LNCAP (cell line): Measurements from ENCODE around the gene ARSJ.

Source experiments
- TF ChIP-seq, protein P1 (sequence below): fragments of 450-650 bp; IDR thresholded peaks from 2 replicates; pipeline ENCODE4 v1.5.1; 2017; ENCODE audit warnings: mild to moderate bottlenecking

Gene ARSJ

DNA sequence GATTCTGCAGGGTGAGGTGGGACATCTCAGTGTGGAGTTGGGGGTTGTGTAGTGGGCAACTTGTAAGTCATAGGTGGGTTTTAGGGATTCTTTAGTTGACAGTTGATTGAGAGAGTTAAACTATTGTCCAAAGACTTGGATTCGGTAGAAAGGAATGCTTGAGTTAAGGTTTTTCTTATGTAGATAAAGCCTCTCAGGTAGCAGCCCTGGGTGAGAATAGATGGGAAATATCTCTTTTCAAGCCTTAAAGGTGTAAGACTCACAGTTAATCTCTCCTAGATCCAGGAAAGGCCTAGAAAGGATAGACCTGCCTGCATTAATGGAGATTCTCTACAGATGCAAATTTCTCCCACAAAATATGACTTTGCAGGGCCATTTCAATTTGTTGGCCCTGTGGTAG, 108.4 kb downstream of the ARSJ start:
- TF ChIP-seq, protein P1, sequence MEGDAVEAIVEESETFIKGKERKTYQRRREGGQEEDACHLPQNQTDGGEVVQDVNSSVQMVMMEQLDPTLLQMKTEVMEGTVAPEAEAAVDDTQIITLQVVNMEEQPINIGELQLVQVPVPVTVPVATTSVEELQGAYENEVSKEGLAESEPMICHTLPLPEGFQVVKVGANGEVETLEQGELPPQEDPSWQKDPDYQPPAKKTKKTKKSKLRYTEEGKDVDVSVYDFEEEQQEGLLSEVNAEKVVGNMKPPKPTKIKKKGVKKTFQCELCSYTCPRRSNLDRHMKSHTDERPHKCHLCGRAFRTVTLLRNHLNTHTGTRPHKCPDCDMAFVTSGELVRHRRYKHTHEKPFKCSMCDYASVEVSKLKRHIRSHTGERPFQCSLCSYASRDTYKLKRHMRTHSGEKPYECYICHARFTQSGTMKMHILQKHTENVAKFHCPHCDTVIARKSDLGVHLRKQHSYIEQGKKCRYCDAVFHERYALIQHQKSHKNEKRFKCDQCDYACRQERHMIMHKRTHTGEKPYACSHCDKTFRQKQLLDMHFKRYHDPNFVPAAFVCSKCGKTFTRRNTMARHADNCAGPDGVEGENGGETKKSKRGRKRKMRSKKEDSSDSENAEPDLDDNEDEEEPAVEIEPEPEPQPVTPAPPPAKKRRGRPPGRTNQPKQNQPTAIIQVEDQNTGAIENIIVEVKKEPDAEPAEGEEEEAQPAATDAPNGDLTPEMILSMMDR, result no peak

DNA sequence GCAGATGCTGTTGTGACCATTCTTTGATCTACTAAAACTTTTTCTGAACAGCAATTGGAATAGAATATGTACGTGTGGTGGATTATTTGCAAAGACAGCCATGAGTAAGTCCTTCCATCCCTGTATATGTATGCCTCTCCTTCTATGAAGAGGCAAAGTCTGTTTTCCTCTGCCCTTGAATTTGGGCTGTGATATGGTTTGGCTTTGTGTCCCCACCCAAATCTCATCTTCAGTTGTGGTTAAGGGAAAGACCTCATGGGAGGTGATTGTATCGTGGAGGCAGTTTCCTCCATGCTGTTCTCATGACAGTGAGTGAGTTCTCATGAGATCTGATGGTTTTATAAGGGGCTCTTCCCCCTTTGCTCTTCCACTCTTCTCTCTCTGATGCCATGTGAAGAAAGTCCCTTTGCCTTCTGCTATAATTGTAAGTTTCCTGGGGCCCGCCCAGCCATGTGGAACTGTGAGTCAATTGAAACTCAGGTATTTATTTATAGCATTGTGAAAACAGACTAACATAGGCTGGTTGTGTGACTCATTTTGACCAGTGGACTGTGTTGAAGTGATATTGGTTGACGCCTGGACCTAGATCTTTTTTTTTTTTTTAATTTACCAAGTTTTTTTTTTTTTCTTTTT, 109.6 kb downstream of the ARSJ start:
- TF ChIP-seq, protein P1, result no peak

DNA sequence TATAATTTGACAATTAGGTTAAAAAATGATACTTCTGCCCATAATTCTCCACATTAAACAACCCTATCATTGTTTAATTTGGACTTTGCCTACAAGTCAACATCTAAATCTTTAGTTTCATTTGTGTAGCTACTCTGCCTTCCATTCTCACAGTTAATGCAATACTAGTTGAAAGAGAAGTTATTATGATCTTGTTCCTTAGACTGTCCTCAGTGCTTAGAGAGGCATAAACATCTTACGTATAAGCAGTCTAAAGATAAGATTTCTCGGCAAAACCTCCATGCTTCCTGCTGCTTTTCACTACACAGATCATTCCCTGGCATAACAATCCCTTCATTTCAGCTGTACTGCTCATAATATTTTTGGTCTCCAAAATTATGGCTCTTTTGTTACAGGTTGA, 112.8 kb downstream of the ARSJ start:
- TF ChIP-seq, protein P1, result no peak

DNA sequence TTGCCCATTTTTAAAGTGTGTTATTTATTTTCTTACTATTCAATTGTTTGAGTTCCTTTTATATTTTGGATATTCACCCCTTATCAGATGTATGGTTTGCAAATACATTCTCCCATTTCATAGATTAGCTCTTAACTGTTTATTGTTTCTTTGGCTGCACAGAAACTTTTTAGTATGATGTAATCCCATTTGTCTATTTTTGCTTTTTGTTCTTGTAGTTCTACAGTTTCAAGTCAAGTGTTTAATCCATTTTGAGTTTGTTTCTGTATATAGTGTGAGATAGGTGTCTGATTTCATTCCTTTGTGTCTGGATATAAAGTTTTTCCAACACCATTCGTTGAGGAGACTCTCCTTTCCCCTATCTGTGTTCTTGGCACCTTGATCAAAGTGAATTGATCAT, 120.5 kb downstream of the ARSJ start:
- TF ChIP-seq, protein P1, result no peak

DNA sequence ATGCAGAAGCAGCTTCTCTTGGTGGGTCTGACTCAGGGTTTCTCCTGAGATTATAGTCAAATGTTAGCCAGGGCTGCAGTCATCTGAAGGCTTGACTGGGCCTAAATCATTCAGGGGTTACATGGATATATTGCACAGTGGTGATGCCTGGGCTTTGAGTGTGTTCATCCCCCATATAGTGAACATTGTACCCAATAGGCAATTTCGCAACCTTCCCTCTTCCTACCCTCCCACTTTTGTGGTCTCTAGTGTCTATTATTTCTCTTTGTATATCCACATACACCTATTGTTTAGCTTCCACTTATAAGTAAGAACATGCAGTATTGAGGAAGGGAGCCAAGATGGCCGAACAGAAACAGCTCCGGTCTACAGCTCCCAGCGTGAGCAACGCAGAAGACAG, 127.6 kb downstream of the ARSJ start:
- TF ChIP-seq, protein P1, result no peak
